NCI-H1417 treated with DMSO at 0.1 percent for 48 hours (cell line): Measurements from ENCODE around the gene ZNF57.
"Not testable (repeated sequence)": the region's sequence is repeated elsewhere in the genome, so short reads cannot be mapped to it uniquely, and the experiment has no call there.

ENCODE experiments used
- DNase-seq: peaks from one replicate; lab custom pipeline; 2025; lab: John Stamatoyannopoulos, UW

Gene ZNF57

GRCh38 chr19:2900296-2901252 lies at the start of gene ZNF57:
ZNF57 (plus strand) TSS chr19:2900928; CDS start chr19:2901046, 118 bp downstream.
- DNase-seq = peak; percentile 95

DNA sequence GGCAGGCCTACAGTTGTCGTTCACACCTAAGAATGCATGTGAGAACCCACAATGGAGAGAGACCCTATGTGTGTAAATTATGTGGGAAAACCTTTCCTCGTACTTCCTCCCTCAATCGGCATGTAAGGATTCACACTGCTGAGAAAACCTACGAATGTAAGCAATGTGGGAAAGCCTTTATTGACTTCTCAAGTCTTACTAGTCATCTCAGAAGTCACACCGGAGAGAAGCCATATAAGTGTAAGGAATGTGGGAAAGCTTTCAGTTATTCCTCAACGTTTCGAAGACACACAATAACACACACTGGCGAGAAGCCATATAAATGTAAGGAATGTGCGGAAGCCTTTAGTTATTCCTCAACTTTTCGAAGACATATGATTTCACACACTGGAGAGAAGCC lies 48.1 kb upstream of the ZNF57 start:
- no peak for DNase-seq

DNA sequence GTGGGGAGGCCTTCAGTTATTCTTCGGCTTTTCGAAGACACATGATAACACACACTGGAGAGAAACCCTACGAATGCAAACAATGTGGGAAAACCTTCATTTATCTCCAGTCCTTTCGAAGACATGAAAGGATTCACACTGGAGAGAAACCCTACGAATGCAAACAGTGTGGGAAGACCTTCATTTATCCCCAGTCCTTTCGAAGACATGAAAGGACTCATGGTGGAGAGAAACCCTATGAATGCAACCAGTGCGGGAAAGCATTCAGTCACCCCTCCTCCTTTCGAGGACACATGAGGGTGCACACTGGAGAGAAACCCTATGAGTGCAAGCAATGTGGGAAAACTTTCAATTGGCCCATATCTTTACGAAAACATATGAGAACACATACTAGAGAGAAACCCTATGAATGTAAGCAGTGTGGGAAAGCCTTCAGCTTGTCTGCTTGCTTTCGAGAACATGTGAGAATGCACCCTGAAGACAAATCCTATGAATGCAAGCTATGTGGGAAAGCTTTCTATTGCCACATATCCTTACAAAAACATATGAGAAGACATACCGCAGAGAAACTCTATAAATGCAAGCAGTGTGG lies 47.6 kb upstream of the ZNF57 start:
- DNase-seq = no peak

DNA sequence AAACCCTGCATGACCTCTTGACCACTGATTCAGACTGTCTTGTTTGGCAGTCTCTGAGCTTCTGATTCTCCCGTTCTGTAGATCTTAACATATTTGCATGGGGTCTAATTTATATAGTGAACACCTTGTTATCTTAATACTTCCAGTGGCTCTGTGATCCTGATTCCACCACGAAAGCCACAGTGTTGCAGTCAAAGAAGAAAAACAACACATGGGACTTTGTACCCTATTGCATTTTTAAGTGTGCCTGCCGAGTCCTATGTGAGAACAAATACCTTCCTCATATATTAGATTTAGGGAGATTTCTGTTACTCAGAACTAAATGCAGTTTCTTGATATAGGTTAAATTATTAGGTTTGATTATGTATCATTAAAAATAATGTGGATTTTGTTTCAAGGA lies 45.9 kb upstream of the ZNF57 start:
- no peak for DNase-seq

DNA sequence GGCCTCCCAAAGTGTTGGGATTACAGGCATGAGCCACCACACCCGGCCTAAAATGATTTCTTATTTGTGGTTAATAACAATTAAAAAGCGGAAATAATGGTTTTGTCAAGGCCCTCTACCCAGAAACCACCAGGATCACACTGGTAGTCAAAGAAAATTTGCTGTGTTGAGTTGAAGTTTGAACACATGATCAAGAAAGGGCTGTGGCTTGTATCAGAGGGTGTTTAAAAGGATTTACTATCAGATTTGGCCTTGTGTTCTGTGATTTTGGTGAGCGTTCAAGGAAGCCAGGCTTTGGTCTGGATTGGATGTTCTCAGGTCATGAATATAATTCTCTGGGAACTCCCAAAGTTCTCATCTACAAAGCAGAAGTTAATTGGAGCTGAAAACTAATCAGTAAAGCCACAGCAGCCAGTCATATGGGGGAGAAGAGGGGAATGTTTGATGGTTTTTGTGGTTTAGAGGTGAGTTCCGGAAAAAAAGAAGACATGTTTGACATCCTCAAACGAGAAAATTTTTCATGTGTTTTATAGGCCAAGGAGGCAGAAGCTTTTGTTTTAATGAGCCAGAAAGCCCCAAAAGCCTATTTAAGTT lies 44.2 kb upstream of the ZNF57 start:
- no peak for DNase-seq

DNA sequence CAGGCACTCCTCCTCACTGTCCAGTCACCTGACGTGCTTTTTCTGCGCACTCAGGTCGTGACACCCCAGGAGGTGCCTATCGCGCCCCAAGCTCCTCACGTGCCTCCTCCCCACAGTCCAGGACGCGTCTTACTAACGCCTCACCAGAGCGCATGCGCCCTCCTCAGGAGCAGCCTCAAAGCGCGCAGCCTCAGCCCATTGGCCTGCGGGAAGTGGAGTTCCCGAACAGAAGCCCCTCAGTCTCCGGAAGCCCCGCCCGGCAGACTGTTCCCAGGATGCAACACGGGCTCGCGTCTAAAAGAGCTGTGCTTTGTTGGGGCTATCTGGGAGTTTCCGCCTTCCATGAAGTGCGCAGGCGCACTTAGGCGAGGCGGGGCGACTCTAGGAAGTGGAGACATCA lies 41.9 kb upstream of the ZNF57 start:
- DNase-seq = no peak

- no peak for DNase-seq
Measured at GRCh38 chr19:2863816-2864215, 36.9 kb upstream of the ZNF57 start.

DNA sequence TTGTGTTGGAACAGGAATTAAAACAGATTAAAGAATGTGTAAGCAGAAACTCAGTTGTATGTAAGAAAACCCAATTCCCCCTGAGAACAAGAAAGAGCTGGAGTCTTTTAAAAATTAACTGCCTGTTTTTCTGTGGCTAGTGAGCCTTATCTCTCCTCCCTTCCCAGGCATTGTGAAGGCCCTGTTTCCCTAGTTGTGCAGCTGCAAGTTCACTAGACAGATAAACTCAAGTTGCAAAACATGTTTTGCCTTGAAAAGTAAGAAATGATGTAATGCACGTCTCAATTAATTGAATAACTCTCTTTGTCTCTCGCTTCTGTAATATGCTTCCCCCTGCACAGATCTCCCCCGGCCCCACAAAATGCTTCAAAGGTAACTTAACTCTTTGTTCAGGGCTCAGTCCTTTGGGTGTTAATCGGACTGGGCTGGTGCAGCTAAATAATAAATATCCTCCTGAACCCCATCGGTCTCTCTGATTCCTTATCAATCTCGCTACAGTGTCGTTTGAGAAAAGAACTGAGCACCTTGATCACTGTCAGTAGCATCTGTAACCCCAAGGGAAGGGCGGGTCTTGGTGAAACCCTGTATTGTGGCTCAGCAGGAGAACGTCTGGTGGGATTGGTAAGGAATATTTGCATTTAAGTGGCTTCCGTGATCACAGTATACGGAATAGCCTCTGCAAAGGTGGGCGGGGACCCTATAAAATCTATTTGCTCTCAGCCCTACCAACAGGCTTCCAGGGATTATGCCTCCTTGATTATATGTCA lies 35.2 kb upstream of the ZNF57 start:
- DNase-seq = no peak

- DNase-seq = no peak
Measured at GRCh38 chr19:2866495-2867024, 34.2 kb upstream of the ZNF57 start.

DNA sequence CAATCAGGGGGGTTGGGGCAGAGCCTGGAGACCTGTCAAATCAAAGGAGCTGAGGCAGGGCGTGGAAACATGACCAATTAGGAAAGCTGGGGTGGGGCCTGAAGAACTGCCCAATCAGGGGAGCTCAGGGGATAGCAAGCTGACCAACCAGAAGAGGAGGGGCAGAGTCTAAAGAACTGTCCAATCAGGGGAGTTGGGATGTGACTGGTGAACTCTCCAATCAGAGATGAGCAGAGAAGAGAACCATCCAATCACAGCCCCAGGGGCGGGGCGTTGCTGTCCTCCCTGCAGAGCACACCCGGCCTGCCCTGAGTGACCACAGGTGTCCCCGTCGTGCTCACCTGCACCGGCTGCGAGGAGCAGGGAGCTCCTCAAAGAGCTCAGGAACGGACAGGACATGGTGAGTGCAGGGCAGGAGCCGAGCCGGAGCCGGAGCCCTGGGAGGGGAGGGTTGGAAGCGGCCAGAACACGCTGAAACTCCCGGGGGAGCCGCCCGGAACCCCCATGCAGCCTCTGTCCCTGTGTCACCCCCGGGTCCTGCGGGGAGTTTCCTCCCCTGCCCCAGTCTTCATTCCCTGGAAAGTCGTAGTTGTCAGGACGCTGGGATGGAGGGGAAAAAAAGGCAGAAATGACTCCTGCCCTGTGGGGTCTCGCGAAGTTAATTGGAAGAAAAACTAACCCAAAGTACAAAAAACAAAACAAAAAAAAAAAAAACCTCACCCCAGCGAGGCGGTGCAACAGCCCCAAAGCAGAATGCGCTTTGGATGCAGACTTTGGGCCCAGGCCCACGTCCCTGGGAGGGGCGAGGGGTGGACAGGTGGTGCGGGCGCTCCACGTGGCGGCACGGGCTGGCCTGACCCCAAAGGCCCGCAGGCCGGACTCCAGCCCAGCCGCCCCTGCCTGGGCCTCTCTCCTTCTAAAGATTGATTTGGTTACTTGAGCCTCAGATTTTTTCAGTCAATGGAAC lies 33.4 kb upstream of the ZNF57 start, which contains the start of gene ZNF556:
TSS of gene ZNF556 (plus strand) at position 311 of the 967 bp plus-strand sequence. CDS start at position 398, 87 bp downstream.
- DNase-seq = no peak

DNA sequence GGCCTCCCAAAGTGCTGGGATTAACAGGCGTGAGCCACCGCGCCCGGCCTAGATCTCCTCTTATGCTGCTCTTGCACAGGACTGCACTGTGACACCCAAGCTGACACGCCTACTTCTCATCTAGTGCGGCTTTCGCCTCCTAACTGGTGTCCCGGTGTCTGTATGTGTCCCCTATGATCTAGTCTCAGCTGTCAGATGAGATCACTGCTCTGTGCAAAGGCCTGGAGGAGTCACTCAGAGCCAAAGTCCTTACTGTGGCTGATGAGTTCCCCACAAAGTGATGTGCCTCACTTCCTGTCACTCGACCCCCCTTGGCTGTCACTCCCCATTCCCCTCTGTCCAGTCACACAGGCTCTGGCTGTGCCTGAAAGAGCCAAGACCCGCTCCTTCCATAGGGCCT lies 31.1 kb upstream of the ZNF57 start:
- DNase-seq = no peak

GRCh38 chr19:2872175-2872574 lies 28.6 kb upstream of the ZNF57 start:
- not testable (repeated sequence) for DNase-seq

GRCh38 chr19:2877398-2878331 lies 23.1 kb upstream of the ZNF57 start:
- DNase-seq = no peak

DNA sequence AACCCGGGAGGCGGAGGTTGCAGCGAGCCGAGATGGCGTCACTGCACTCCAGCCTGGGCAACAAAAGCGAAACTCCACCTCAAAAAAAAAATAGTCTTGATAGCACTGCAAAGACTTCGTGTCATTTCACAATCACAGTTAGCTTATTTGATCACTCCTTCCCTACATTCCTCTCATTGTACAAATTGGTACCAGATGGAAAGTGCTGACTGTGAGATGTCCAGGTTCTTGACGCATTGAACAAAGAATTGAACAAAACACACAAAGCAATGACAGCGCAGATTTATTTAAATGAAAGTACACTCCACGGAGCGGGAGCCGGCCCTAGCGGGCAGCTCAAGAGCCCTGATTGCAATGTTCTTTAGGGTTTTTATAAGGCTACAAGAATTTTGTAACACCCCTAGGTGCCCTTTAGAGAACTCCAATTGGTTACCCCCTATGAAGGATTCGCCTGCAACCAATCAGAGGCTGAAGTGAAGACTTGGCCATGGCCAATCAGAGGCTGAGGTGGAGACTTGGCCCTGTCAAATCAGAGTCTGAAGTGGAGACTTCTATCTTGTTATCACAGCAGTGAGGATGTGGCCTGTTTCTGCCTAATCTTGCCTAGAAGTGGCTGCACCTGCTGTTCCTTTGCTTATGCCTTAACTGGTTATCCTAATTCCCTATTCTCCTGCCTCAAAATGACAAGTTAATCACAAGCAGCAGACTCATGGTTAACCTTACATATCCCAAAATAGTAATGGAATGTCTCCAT lies 16.9 kb upstream of the ZNF57 start:
- no peak for DNase-seq

- no peak for DNase-seq
Measured at GRCh38 chr19:2885736-2886135, 15.0 kb upstream of the ZNF57 start.

- peak; percentile 80 for DNase-seq
Measured at GRCh38 chr19:2887391-2887914, 13.3 kb upstream of the ZNF57 start.

DNA sequence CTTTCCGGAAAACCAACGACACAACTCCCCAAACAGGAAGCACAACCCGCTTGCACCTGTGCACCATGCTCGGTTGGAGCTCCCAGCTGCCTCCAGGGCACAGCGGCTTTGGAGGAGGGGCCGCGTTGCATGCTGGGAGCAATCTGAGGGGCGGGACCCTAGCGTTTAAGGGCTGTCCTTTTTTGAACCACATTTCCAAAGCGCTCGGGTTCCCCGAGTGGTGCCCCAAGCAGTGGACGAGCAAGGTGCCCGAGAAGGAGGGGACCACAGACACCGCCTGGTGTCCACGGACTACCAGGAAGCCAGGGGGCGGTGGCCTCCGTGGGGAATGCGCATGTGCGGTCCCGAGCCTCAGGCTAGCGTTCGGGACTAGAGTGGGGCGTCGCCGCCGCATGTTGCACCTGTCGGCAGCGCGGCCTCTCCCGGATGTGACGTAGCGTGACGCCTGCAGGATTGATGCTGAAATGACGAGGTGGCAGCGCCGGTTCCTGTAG lies 11.9 kb upstream of the ZNF57 start:
- no peak for DNase-seq

DNA sequence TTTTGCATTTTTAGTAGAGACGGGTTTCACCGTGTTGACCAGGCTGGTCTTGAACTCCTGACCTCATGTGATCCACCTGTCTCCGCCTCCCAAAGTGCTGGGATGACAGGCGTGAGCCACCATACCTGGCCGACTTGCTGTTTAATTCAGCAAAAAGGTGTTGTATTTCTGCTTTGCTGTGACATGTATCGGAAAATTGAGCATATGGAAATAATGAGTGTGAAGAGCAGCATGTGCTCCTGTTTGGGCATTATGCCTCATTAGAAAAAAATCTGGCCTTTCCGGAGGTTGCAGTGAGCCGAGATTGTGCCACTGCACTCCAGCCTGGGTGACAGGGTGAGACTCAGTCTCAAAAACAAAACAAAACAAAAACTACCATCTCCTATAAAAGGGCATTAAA lies 10.2 kb upstream of the ZNF57 start:
- DNase-seq = not testable (repeated sequence)
